GM23338 (cell line): ENCODE measurements around the gene CDC34. TPM values are rescaled to one million over a fixed set of nuclear protein-coding genes. Genes with fewer than 3 reads are reported as not detected.

Experiments
- CREB1 ChIP-seq: fragments of 250-450 bp; sonication (Bioruptor Pico); IDR thresholded peaks from 2 replicates; pipeline ENCODE4 v1.5.0; 2020; ENCODE audit warnings: low read depth, mild to moderate bottlenecking, moderate library complexity
- EZH2 ChIP-seq: fragments of 200-600 bp; sonication (generic); IDR thresholded peaks from one replicate; pipeline ENCODE4 v1.8.0; 2017; ENCODE audit warnings: antibody characterized with exemption, mild to moderate bottlenecking, low read depth; ENCODE audit not compliant: unreplicated experiment
- EZH2phosphoT487 ChIP-seq: fragments of 200-600 bp; sonication (generic); IDR thresholded peaks from one replicate; pipeline ENCODE4 v1.8.1; 2018; ENCODE audit warnings: antibody characterized with exemption; ENCODE audit not compliant: unreplicated experiment
- NANOG ChIP-seq: IDR thresholded peaks from 2 replicates; pipeline ENCODE4 v1.6.1; 2016; ENCODE audit warnings: antibody characterized with exemption, borderline replicate concordance
- STAT1 ChIP-seq: IDR thresholded peaks from one replicate; pipeline ENCODE4 v1.6.1; 2016; ENCODE audit warnings: antibody characterized with exemption; ENCODE audit not compliant: unreplicated experiment
- polyA plus RNA-seq: library from polyadenylated mRNA; unstranded; fragments of >200 nt; fragmentation: Nextera tagmentation; extraction: Ambion mirVana; gene quantifications from 2 replicates; pipeline ENCODE4 v1.2.1, GENCODE V29; 2016
- total RNA-seq: library from RNA; depleted of rRNA; stranded (reverse); fragments of >200 nt; shearing (Covaris generic); gene quantifications from 2 replicates; pipeline ENCODE4 v1.2.3, GENCODE V29; 2014
- TF ChIP-seq, protein P1 (sequence below): fragments of 250-450 bp; sonication (Bioruptor Pico); IDR thresholded peaks from 2 replicates; pipeline ENCODE4 v1.5.0; 2020; ENCODE audit warnings: mild to moderate bottlenecking, moderate library complexity
- TF ChIP-seq, protein P2 (sequence below): IDR thresholded peaks from 2 replicates; pipeline ENCODE4 v1.6.1; 2016; ENCODE audit warnings: antibody characterized with exemption
- TF ChIP-seq, protein P3 (sequence below): IDR thresholded peaks from one replicate; pipeline ENCODE4 v1.6.1; 2018; ENCODE audit warnings: antibody characterized with exemption; ENCODE audit not compliant: unreplicated experiment
- TF ChIP-seq, protein P4 (sequence below), 2 experiments: fragments of 200-600 bp in 1 of 2; sonication (generic) in 1 of 2; conservative IDR thresholded peaks; 2 replicates each; pipeline versions ENCODE4 v1.5.1 to v1.6.1; 2016 to 2017; ENCODE audit warnings: antibody characterized with exemption in 2 of 2, low read depth in 2 of 2, mild to moderate bottlenecking in 2 of 2, moderate library complexity in 1 of 2

CDC34 gene
- total and polyA plus RNA-seq, 2 experiments from 2014 or later, result 114 to 148 TPM

DNA sequence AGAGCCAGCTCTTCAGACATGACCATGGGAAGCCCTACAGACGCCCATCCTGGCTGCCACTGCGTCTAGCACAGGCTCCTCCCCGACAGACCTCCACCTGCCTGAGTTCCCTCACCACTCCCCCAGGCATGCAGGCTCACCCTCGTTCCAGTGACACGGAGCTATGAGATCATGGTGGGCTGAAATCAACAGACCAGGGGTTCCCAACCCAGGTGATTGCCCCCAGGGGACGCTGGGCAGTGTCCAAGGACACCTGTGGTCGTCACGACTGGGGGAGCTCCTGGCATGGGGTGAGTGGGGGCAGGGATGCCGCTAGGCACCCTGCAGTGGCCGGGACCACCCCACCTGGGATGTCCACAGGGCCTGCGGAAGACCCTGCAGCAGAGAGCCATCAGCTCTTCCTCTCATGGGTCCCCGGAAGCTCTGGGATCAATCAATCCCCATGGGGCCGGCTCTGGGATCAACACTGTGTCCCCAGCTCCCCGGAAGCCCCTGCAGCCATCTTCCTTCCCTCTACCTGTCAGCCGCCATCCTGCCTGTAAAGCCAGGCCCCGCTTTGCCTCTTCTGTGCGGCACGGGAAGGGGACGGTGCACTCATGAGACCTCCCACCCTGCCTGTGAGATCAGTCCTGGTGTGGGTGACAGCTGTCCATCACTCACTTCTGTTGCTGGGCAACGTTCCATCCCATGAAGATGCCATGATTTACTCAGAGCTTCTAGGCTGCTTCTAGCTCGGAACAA, 48.1 kb upstream of the CDC34 start (continued):
- TF ChIP-seq, protein P1, sequence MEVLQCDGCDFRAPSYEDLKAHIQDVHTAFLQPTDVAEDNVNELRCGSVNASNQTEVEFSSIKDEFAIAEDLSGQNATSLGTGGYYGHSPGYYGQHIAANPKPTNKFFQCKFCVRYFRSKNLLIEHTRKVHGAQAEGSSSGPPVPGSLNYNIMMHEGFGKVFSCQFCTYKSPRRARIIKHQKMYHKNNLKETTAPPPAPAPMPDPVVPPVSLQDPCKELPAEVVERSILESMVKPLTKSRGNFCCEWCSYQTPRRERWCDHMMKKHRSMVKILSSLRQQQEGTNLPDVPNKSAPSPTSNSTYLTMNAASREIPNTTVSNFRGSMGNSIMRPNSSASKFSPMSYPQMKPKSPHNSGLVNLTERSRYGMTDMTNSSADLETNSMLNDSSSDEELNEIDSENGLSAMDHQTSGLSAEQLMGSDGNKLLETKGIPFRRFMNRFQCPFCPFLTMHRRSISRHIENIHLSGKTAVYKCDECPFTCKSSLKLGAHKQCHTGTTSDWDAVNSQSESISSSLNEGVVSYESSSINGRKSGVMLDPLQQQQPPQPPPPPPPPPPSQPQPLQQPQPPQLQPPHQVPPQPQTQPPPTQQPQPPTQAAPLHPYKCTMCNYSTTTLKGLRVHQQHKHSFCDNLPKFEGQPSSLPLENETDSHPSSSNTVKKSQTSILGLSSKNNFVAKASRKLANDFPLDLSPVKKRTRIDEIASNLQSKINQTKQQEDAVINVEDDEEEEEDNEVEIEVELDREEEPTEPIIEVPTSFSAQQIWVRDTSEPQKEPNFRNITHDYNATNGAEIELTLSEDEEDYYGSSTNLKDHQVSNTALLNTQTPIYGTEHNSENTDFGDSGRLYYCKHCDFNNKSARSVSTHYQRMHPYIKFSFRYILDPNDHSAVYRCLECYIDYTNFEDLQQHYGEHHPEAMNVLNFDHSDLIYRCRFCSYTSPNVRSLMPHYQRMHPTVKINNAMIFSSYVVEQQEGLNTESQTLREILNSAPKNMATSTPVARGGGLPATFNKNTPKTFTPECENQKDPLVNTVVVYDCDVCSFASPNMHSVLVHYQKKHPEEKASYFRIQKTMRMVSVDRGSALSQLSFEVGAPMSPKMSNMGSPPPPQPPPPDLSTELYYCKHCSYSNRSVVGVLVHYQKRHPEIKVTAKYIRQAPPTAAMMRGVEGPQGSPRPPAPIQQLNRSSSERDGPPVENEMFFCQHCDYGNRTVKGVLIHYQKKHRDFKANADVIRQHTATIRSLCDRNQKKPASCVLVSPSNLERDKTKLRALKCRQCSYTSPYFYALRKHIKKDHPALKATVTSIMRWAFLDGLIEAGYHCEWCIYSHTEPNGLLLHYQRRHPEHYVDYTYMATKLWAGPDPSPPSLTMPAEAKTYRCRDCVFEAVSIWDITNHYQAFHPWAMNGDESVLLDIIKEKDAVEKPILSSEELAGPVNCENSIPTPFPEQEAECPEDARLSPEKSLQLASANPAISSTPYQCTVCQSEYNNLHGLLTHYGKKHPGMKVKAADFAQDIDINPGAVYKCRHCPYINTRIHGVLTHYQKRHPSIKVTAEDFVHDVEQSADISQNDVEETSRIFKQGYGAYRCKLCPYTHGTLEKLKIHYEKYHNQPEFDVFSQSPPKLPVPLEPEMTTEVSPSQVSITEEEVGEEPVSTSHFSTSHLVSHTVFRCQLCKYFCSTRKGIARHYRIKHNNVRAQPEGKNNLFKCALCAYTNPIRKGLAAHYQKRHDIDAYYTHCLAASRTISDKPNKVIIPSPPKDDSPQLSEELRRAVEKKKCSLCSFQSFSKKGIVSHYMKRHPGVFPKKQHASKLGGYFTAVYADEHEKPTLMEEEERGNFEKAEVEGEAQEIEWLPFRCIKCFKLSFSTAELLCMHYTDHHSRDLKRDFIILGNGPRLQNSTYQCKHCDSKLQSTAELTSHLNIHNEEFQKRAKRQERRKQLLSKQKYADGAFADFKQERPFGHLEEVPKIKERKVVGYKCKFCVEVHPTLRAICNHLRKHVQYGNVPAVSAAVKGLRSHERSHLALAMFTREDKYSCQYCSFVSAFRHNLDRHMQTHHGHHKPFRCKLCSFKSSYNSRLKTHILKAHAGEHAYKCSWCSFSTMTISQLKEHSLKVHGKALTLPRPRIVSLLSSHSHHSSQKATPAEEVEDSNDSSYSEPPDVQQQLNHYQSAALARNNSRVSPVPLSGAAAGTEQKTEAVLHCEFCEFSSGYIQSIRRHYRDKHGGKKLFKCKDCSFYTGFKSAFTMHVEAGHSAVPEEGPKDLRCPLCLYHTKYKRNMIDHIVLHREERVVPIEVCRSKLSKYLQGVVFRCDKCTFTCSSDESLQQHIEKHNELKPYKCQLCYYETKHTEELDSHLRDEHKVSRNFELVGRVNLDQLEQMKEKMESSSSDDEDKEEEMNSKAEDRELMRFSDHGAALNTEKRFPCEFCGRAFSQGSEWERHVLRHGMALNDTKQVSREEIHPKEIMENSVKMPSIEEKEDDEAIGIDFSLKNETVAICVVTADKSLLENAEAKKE, result no peak
- TF ChIP-seq, protein P2, sequence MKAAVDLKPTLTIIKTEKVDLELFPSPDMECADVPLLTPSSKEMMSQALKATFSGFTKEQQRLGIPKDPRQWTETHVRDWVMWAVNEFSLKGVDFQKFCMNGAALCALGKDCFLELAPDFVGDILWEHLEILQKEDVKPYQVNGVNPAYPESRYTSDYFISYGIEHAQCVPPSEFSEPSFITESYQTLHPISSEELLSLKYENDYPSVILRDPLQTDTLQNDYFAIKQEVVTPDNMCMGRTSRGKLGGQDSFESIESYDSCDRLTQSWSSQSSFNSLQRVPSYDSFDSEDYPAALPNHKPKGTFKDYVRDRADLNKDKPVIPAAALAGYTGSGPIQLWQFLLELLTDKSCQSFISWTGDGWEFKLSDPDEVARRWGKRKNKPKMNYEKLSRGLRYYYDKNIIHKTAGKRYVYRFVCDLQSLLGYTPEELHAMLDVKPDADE, result no peak
- TF ChIP-seq STAT1 (no peak), EZH2 (no peak), CREB1 (CRISPR knock-in tag) (no peak), NANOG (no peak), EZH2phosphoT487 (no peak)
- TF ChIP-seq, protein P3, sequence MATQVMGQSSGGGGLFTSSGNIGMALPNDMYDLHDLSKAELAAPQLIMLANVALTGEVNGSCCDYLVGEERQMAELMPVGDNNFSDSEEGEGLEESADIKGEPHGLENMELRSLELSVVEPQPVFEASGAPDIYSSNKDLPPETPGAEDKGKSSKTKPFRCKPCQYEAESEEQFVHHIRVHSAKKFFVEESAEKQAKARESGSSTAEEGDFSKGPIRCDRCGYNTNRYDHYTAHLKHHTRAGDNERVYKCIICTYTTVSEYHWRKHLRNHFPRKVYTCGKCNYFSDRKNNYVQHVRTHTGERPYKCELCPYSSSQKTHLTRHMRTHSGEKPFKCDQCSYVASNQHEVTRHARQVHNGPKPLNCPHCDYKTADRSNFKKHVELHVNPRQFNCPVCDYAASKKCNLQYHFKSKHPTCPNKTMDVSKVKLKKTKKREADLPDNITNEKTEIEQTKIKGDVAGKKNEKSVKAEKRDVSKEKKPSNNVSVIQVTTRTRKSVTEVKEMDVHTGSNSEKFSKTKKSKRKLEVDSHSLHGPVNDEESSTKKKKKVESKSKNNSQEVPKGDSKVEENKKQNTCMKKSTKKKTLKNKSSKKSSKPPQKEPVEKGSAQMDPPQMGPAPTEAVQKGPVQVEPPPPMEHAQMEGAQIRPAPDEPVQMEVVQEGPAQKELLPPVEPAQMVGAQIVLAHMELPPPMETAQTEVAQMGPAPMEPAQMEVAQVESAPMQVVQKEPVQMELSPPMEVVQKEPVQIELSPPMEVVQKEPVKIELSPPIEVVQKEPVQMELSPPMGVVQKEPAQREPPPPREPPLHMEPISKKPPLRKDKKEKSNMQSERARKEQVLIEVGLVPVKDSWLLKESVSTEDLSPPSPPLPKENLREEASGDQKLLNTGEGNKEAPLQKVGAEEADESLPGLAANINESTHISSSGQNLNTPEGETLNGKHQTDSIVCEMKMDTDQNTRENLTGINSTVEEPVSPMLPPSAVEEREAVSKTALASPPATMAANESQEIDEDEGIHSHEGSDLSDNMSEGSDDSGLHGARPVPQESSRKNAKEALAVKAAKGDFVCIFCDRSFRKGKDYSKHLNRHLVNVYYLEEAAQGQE, result no peak
- TF ChIP-seq, protein P4, sequence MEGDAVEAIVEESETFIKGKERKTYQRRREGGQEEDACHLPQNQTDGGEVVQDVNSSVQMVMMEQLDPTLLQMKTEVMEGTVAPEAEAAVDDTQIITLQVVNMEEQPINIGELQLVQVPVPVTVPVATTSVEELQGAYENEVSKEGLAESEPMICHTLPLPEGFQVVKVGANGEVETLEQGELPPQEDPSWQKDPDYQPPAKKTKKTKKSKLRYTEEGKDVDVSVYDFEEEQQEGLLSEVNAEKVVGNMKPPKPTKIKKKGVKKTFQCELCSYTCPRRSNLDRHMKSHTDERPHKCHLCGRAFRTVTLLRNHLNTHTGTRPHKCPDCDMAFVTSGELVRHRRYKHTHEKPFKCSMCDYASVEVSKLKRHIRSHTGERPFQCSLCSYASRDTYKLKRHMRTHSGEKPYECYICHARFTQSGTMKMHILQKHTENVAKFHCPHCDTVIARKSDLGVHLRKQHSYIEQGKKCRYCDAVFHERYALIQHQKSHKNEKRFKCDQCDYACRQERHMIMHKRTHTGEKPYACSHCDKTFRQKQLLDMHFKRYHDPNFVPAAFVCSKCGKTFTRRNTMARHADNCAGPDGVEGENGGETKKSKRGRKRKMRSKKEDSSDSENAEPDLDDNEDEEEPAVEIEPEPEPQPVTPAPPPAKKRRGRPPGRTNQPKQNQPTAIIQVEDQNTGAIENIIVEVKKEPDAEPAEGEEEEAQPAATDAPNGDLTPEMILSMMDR (conservative IDR thresholded peaks at IDR 0.05; ENCODE audit: low read depth in 2 of 2), result no peak
